GM21367 (cell line): Measurements from ENCODE around the gene LMNTD2.

ENCODE experiments used
- ATAC-seq: cut with Tn5 transposase; IDR thresholded peaks from one replicate; pipeline ENCODE4 v1.9.1; 2021; ENCODE audit not compliant: unreplicated experiment

The LMNTD2 gene, protein sequence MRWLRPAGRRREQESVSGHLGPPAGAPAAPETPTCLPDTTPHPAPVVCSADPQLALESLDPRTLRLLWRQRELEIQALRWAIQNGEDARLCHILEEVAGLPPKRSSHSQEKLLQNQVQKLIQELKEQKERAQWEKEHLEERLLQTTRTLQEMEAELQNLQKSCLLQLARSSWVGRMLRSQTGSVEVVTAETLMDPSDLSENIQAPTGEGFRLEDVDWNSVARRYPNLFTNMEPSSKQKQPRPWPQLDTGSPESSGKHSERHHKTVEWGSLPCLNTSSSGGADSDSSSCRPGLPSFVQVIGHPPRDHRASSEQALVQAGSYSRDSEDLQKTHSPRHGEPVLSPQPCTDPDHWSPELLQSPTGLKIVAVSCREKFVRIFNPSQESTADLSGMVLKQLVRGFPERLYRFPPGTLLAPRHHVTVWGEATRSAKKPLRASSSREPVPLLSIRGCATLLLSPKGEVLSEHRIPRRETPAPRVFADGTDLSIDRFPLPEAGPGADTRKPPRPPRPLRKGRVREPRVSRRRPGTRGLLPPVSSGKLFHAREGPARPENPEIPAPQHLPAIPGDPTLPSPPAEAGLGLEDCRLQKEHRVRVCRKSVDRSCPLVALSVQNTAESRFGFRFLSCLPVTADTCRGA

DNA sequence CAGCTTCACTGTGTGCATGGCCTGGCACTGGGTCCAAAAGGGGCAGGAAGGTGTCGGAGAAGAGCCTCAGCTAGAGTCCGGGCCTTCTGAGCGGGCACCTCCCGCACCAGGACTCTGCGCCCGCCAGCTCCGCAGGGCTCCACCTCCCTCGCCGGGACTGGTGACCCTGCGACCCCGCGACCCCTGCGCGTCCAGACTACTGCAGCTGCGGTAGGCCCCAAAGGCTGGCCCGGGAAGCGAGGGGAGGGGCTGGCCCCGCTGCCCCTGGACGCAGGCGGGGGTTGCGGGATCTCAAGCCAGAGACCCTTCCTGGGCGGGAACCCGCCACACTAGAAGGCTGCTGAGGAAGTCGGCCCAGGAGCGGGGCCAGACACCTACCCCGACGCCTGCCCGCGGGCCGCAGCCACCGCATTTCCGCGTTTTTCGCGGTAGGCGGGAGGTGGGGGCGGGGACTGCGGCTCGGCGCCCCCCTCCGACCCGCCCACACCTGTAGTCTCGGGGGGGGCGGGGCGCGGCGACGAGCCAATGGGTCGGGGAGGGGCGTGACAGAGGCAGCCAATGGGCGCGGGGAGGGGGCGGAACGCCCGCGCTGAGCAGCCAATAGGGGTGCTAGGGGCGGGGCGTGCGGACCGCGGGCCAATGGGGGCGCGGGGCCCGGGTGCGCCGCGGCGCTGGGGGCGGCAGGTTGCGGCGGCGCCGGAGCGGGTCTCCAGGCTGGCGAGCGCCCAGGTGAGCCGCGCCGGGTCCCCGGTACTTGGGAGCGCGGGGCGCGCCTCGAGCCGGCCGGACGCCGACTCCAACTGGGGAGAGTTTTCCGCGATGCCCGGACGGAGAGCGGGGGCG lies at the start of gene LMNTD2, which contains the start of gene RASSF7:
Gene LMNTD2 (minus strand): TSS at position 434 of the 843 bp plus-strand sequence. CDS start 22 bp downstream, at position 412.
Gene RASSF7 (plus strand): TSS at position 666 of the 843 bp plus-strand sequence. CDS start 799 bp downstream, outside the sequence.
- peak; percentile 50 for ATAC-seq

DNA sequence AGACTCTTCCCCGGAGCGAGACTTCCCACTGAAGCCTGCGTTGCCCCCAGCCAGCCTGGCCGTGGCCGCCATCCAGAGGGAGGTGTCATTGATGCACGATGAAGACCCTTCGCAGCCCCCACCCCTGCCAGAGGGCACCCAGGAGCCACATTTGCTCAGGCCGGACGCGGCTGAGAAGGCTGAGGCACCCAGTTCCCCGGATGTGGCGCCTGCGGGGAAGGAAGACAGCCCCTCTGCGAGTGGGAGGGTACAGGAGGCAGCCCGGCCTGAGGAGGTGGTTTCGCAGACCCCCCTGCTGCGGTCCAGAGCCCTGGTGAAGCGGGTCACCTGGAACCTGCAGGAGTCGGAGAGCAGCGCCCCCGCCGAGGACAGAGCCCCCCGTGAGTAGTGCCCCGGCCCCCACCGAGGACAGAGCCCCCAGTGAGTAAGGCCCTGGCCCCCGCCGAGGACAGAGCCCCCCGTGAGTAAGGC lies 48.8 kb upstream of the LMNTD2 start:
- ATAC-seq: no peak

DNA sequence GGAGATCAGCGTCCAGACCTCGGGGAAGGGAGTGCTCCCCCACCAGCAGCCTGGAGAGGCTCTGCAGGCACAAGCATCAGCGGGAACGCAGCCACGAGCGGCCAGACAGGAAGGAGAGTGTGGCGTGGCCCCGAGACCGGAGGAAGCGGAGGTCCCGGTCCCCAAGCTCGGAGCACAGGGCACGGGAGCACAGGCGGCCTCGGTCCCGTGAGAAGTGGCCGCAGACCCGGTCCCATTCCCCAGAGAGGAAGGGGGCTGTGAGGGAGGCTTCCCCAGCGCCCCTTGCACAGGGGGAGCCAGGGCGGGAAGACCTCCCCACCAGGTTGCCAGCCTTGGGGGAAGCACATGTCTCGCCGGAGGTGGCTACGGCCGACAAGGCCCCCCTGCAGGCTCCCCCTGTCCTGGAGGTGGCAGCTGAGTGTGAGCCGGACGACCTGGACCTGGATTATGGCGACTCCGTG lies 48.3 kb upstream of the LMNTD2 start:
- no peak for ATAC-seq

- ATAC-seq: no peak
Observed at GRCh38 chr11:607971-608659, 47.6 kb upstream of the LMNTD2 start.

DNA sequence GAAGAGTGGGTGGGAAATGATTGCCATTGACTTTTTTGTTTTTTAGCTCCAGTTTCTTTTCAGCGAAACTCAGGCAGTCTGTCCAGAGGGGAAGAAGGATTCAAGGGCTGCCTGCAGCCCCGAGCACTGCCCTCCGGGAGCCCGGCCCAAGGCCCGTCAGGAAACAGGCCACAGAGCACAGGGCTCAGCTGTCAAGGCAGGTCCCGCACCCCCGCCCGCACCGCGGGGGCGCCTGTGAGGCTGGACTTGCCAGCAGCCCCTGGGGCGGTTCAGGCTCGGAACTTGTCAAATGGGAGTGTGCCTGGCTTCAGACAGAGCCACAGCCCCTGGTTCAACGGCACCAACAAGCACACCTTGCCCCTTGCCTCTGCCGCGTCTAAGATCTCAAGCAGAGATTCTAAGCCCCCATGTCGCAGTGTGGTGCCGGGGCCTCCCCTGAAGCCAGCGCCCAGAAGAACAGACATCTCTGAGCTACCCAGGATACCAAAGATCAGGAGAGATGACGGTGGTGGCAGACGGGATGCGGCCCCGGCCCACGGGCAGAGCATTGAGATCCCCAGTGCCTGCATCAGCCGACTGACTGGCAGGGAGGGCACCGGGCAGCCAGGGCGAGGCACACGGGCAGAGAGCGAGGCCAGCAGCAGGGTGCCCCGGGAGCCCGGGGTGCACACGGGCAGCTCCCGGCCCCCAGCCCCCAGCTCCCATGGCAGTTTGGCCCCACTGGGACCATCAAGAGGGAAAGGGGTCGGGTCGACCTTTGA lies 46.7 kb upstream of the LMNTD2 start:
- ATAC-seq: no peak

GRCh38 chr11:606245-606644 lies 45.7 kb upstream of the LMNTD2 start:
- no peak for ATAC-seq

GRCh38 chr11:605286-606129 lies 45.0 kb upstream of the LMNTD2 start:
- ATAC-seq: no peak

GRCh38 chr11:603154-603553 lies 42.6 kb upstream of the LMNTD2 start:
- ATAC-seq: no peak

DNA sequence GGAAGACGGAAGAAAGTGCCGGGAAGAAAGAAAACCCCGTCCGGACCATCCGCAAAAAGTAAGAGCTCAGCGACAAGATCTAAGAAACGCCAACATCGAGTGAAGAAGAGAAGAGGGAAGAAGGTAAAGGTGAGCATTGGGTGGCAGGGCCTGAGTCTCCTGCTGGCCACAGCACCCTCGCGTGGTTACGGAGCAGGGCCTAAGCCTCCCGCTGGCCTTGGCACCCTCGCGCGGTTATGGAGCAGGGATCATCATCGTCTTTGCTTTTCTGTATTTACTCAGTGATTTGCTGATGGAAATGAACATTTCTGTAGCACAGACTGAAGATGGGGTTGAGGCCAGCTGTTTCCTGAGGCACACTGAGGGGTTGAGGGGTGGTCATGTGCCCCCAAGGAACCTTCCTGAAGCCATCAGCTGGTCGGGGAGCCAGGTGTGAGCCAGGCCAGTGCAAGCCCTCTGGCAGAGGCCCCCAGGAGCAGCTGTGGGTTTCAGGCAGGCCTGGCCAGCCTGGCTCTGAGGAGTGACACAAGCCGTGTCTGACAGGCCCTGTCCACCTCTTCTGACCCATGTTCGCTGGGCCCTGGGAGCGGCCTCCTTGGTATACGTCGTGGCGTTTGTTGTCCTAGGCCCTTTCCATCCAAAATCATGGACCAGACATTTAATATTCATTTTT lies 41.2 kb upstream of the LMNTD2 start:
- ATAC-seq: no peak

- ATAC-seq: no peak
Observed at GRCh38 chr11:598005-598680, 37.6 kb upstream of the LMNTD2 start.

DNA sequence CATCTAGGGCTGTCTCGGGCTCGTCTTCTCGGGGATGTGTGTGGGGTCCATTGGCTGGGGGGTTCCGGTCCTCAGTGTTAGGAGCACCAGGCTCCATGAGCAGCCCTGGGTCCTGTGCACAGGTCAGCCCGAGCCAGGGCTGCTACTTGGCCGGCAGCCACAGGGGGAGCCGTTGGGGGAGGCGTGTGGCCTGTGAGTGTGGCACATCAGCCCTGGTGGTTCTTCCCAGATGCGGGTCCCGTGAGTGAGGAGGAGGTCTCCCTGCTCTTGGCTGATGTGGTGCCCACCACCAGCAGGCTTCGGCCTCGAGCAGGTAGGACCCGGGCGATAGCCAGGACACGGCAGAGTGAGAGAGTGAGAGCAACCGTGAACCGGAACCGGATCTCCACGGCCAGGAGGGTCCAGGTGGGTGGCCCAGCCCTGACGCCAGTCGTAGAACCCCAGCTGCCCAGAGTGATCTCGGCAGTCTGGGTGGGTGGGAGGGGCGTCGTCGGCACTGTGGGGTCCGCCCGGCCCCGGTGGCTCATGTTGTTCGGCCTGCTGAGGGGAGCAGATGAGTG lies 36.7 kb upstream of the LMNTD2 start:
- ATAC-seq: no peak

GRCh38 chr11:596374-596773 lies 35.8 kb upstream of the LMNTD2 start:
- ATAC-seq: no peak

DNA sequence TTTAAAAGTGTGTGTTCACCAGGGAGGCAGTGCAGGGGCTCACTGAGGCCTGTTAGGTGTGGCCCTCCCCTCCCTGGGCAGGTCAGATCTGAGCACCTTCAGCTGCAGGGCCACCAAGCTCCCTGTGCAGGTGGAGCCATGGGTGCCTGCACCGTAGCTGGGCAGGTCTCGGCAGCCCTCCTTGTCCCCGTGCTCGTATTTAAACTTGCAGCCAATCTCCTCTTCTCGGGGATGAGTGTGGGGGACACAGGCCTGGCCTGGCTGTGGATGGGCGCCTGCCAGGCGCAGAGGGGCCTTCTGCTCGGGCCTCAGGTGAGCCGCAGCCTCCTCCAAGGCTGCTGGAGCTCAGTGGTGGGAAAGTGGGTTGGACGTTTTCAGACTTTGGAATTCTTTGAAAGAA lies 34.9 kb upstream of the LMNTD2 start:
- no peak for ATAC-seq

GRCh38 chr11:593347-593746 lies 32.8 kb upstream of the LMNTD2 start:
- ATAC-seq: no peak

DNA sequence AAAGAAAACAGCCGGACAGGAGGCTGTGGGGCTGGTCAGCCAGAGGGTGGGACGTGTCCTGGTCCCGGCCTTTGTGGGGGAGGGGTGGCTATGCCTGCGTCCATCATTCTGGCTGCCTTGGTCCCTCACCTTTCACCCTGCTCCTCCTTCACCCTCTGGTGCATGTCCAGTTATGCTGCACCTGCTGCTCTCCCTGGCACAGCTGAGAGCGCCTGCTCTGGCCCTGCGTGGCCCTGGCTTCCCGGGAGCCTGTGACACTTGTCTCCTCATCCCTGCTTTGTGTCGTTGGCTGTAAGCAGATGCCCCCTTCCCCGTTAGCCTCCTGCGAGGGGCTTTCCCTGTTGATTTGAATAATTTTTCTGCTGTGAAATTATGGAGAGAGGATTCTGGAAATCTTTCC lies 32.4 kb upstream of the LMNTD2 start:
- ATAC-seq: no peak

DNA sequence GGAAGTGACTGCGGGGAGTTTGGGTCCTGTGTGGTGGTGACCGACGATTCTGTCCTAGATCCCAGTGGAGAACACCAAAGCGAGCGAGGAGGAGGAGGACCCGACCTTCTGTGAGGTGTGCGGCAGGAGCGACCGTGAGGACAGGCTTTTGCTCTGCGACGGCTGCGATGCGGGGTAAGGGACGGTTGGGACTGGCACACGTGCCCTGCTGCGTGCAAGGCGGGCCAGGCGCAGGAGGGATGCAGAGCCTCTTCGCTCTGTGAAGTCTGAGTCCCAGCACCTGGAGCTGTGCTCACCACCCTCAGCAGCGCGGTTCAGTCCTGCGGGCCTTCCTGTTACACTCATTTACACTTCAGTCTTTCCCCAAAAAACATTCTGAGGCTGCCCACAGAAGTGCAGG lies 32.0 kb upstream of the LMNTD2 start:
- no peak for ATAC-seq

GRCh38 chr11:590997-591396 lies 30.5 kb upstream of the LMNTD2 start:
- ATAC-seq: no peak

DNA sequence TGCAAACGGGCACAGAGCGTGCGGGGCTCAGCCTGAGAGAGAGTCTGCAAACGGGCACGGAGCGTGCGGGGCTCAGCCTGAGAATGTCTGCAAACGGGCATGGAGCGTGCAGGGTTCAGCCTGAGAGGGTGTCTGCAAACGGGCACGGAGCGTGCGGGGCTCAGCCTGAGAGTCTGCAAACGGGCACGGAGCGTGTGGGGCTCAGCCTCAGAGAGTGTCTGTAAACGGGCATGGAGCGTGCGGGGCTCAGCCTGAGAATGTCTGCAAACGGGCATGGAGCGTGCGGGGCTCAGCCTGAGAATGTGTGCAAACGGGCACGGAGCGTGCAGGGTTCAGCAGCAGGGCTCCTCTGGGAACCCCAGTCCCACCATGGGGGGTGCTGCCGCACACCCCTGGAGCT lies 29.3 kb upstream of the LMNTD2 start:
- no peak for ATAC-seq
